ENCODE data around the gene GPS2. TPM values are rescaled to one million over a fixed set of nuclear protein-coding genes. Genes with fewer than 3 reads are reported as not detected.
A peak's percentile ranks its signal among the peaks of the same experiment; 100 is the strongest.

The GPS2 gene
- total and polyA plus RNA-seq, 11 donors, result 51.0 to 118 (median 62.3) TPM

GRCh38 chr17:7307686-7308624 lies 7.2 kb downstream of the GPS2 start:
- DNase-seq (peak in 4 of 5 donors; percentile 59 to 82 (median 68)), ATAC-seq (peak in 2 of 4 donors; percentile 36 to 40)
- Histone ChIP-seq H3K4me3 (peak overlapping the region; percentile 69 to 98 (median 92)), H3K36me3 (peaks cover 0 to 38% (median 35%) of the 10 kb centered on the region in 9 donors), H3K9me3 (no peaks in the 10 kb centered on the region), H3K27me3 (no peaks in the 10 kb centered on the region), H3K4me1 (peaks cover 4 to 47% (median 33%) of the 10 kb centered on the region in 12 donors), H3K27ac (peak overlapping the region; percentile 85 to 100 (median 97))
- 0 to 1% (median 0%) methylated on average over 48 to 104 of the region's 104 CpGs for WGBS, 4 donors
- intact Hi-C loops (cut with DNase I), result loop anchor here in 6 of 10 donors (1.0 to 5.0 kb wide), 7 partner anchors 21 to 379 kb away; partner anchors contain the start of genes ELP5 (in 3 of the 6), ACADVL (in 1 of the 6), CTDNEP1 (in 1 of the 6) and DLG4 (in 1 of the 6)
- TF ChIP-seq POLR2A (IDR thresholded peaks at IDR 0.05), result peak; percentile 44 to 78
- peak in 1 of 12 donors; percentile 15 for TF ChIP-seq CTCF (IDR thresholded peaks at IDR 0.05)

- Histone ChIP-seq H3K9me3 (no peaks in the 10 kb centered on the region), H3K27me3 (no peaks in the 10 kb centered on the region), H3K4me3 (peak within 1 kb of the TSS; percentile 69 to 98 (median 92)), H3K36me3 (peaks cover 0 to 30% (median 26%) of the 10 kb centered on the region in 9 donors), H3K27ac (peak within 1 kb of the TSS; percentile 85 to 100 (median 97)), H3K4me1 (peaks cover 4 to 39% (median 28%) of the 10 kb centered on the region in 12 donors)
- ATAC-seq, result peak; percentile 91 to 97 (median 95)
- TF ChIP-seq CTCF (IDR thresholded peaks at IDR 0.05), result no peak
- TF ChIP-seq POLR2A (IDR thresholded peaks at IDR 0.05), result peak in 1 of 2 donors; percentile 78
- intact Hi-C loops (cut with DNase I), result loop anchor here in 5 of 10 donors (1.0 to 5.0 kb wide), 6 partner anchors 54 to 380 kb away; partner anchors contain the start of genes ELP5 (in 3 of the 5), ACADVL (in 1 of the 5), CTDNEP1 (in 1 of the 5) and DLG4 (in 1 of the 5)
- 0 to 1% (median 0%) methylated on average over 63 to 64 of the region's 64 CpGs for WGBS, 4 donors
- peak; percentile 100 for DNase-seq
Observed at GRCh38 chr17:7306911-7307685, 8.1 kb downstream of the GPS2 start, which contains the start of gene EIF5A. Gene EIF5A, plus strand, starts transcription at chr17:7307628. Its CDS starts 2,008 bp downstream, at chr17:7309636.

- intact Hi-C loops (cut with DNase I), result loop anchor here in 2 of 10 donors (5.0 kb wide), 2 partner anchors 47 to 257 kb away; no protein-coding TSS in a partner anchor
- 95 to 97% (median 96%) methylated on average over 7 of the region's 7 CpGs for WGBS, 4 donors
Observed at GRCh38 chr17:7304179-7304578, 11.0 kb downstream of the GPS2 start.

More at GRCh38 chr17:7304179-7304578, 11.0 kb downstream of the GPS2 start:
- H3K36me3 ChIP-seq, result peaks cover 0 to under 1% (median 0%) of the 10 kb centered on the region in 9 donors
- ATAC-seq, result no peak
- TF ChIP-seq POLR2A (IDR thresholded peaks at IDR 0.05) (no peak), CTCF (IDR thresholded peaks at IDR 0.05) (no peak)
- no peak for DNase-seq
- H3K4me1 ChIP-seq, result peaks cover 0 to 17% (median 11%) of the 10 kb centered on the region in 12 donors
- no peaks in the 10 kb centered on the region for H3K9me3 ChIP-seq
- no peak overlapping the region for H3K27ac ChIP-seq
- no peak overlapping the region for H3K4me3 ChIP-seq
- H3K27me3 ChIP-seq, result no peaks in the 10 kb centered on the region

Data from heart left ventricle (tissue), 16 donors.